ENCODE data around the gene RPGRIP1L. TPM values are rescaled to one million over a fixed set of nuclear protein-coding genes. Genes with fewer than 3 reads are reported as not detected.

The RPGRIP1L gene
- polyA plus RNA-seq, 1 experiment: 5.0 TPM

GRCh38 chr16:53612003-53612402, 91.7 kb downstream of the RPGRIP1L start:
- no peak overlapping the region for H3K4me3 ChIP-seq (ENCODE audit: low read depth, low read length)
- TF ChIP-seq CTCF (IDR thresholded peaks at IDR 0.05; ENCODE audit: insufficient read depth, low read depth, low read length): no peak
- DNase-seq (ENCODE audit: low read depth): no peak
- no peaks in the 10 kb centered on the region for H3K36me3 ChIP-seq (ENCODE audit: control insufficient read depth, insufficient read depth, low read length)
- H3K27me3 ChIP-seq (ENCODE audit: control insufficient read depth, insufficient read depth, low read length): no peaks in the 10 kb centered on the region
- CTCF ChIA-PET: no interaction called here
- POLR2A ChIA-PET: no interaction called here

- CTCF ChIA-PET: no interaction called here
Observed at GRCh38 chr16:53611179-53611696, 92.4 kb downstream of the RPGRIP1L start.

GRCh38 chr16:53609536-53609935, 94.1 kb downstream of the RPGRIP1L start:
- no peak for DNase-seq (ENCODE audit: low read depth)
- Histone ChIP-seq H3K4me3 (ENCODE audit: low read depth, low read length) (no peak overlapping the region), H3K27me3 (ENCODE audit: control insufficient read depth, insufficient read depth, low read length) (no peaks in the 10 kb centered on the region), H3K36me3 (ENCODE audit: control insufficient read depth, insufficient read depth, low read length) (no peaks in the 10 kb centered on the region; the same call in 1 of the 2 replicates)
- ChIA-PET CTCF (no interaction called here), POLR2A (no interaction called here)
- no peak for TF ChIP-seq CTCF (IDR thresholded peaks at IDR 0.05; ENCODE audit: insufficient read depth, low read depth, low read length)

More at GRCh38 chr16:53611179-53611696, 92.4 kb downstream of the RPGRIP1L start:
- no peak for TF ChIP-seq CTCF (IDR thresholded peaks at IDR 0.05; ENCODE audit: insufficient read depth, low read depth, low read length)
- no peak for DNase-seq (ENCODE audit: low read depth)
- no peaks in the 10 kb centered on the region for H3K36me3 ChIP-seq (ENCODE audit: control insufficient read depth, insufficient read depth, low read length)
- no peak overlapping the region for H3K4me3 ChIP-seq (ENCODE audit: low read depth, low read length)
- H3K27me3 ChIP-seq (ENCODE audit: control insufficient read depth, insufficient read depth, low read length): no peaks in the 10 kb centered on the region
- POLR2A ChIA-PET: no interaction called here

GRCh38 chr16:53608094-53608493, 95.6 kb downstream of the RPGRIP1L start:
- no peak for TF ChIP-seq CTCF (IDR thresholded peaks at IDR 0.05; ENCODE audit: insufficient read depth, low read depth, low read length)
- no peak overlapping the region for H3K4me3 ChIP-seq (ENCODE audit: low read depth, low read length)
- H3K36me3 ChIP-seq (ENCODE audit: control insufficient read depth, insufficient read depth, low read length): no peaks in the 10 kb centered on the region; the same call in 1 of the 2 replicates
- DNase-seq (ENCODE audit: low read depth): no peak
- ChIA-PET CTCF (interaction anchor here (1.3 kb wide), 1 partner anchor 8 kb away, joined by 3 read pairs; no protein-coding TSS in a partner anchor), POLR2A (no interaction called here)
- H3K27me3 ChIP-seq (ENCODE audit: control insufficient read depth, insufficient read depth, low read length): no peaks in the 10 kb centered on the region

GRCh38 chr16:53605831-53606400, 97.7 kb downstream of the RPGRIP1L start:
- DNase-seq (ENCODE audit: low read depth): no peak
- H3K4me3 ChIP-seq (ENCODE audit: low read depth, low read length): no peak overlapping the region
- ChIA-PET POLR2A (interaction anchor here (0.6 kb wide), 1 partner anchor 9 kb away, joined by 3 read pairs; no protein-coding TSS in a partner anchor), CTCF (no interaction called here)
- H3K36me3 ChIP-seq (ENCODE audit: control insufficient read depth, insufficient read depth, low read length): no peaks in the 10 kb centered on the region; the same call in none of the 2 replicates
- no peaks in the 10 kb centered on the region for H3K27me3 ChIP-seq (ENCODE audit: control insufficient read depth, insufficient read depth, low read length)
- no peak for TF ChIP-seq CTCF (IDR thresholded peaks at IDR 0.05; ENCODE audit: insufficient read depth, low read depth, low read length)

Data from BJ (cell line).